Heart right ventricle (tissue), 16 donors: ENCODE data around the gene AGAP1. TPM values are rescaled to one million over a fixed set of nuclear protein-coding genes. Genes with fewer than 3 reads are reported as not detected.

Experiments
- ATAC-seq, 8 donors: fragments of 200-7000 bp; cut with Tn5 transposase; one replicate each; pipeline ENCODE4 v1.9.1; 2020; ENCODE audit warnings: mild to moderate bottlenecking in 8 of 8, moderate library complexity in 8 of 8, moderate number of reproducible peaks in 1 of 8
- DNase-seq, 2 donors: peaks; one replicate each; pipeline ENCODE4 v3.0.0-alpha.2; 2020
- H3K27ac ChIP-seq, 10 donors: fragments of 200-600 bp; sonication (generic) in 2 of 10; one replicate each; pipeline versions ENCODE4 v1.5.0 to v1.8.0; 2020 to 2022; ENCODE audit warnings: mild to moderate bottlenecking in 3 of 10
- H3K27me3 ChIP-seq, 7 donors: fragments of 200-600 bp; one replicate each; pipeline ENCODE4 v1.8.0; 2021 to 2022; ENCODE audit warnings: mild to moderate bottlenecking in 2 of 7
- H3K36me3 ChIP-seq, 9 donors: fragments of 200-600 bp; sonication (generic) in 1 of 9; one replicate each; pipeline versions ENCODE4 v1.5.0 to v1.8.0; 2020 to 2022; ENCODE audit warnings: mild to moderate bottlenecking in 2 of 9
- H3K4me1 ChIP-seq, 9 donors: fragments of 200-600 bp; sonication (generic) in 1 of 9; one replicate each; pipeline versions ENCODE4 v1.5.0 to v1.8.0; 2020 to 2022; ENCODE audit warnings: mild to moderate bottlenecking in 4 of 9
- H3K4me3 ChIP-seq, 10 donors: fragments of 200-600 bp; sonication (generic) in 2 of 10; one replicate each; pipeline versions ENCODE4 v1.5.0 to v1.8.0; 2020 to 2022; ENCODE audit warnings: mild to moderate bottlenecking in 7 of 10, moderate library complexity in 2 of 10
- H3K9me3 ChIP-seq, 11 donors: fragments of 200-600 bp in 10 of 11; sonication (generic) in 2 of 11; one replicate each; pipeline versions ENCODE4 v1.5.0 to v1.8.0; 2013 to 2022; ENCODE audit warnings: mild to moderate bottlenecking in 2 of 11, control low read depth in 1 of 11, moderate library complexity in 1 of 11
- WGBS, 2 donors: extraction: QIAGEN DNeasy Blood & Tissue Kit; methylation state at CpG; one replicate each; pipeline ENCODE4 v1.1.7; 2013; ENCODE audit warnings: inconsistent platforms in 1 of 2; 5-methylcytosine and 5-hydroxymethylcytosine counted together
- intact Hi-C, 10 donors: fragments of 100-400 bp; cut with DNase I; formaldehyde crosslinking; loops; one replicate each; pipeline versions ENCODE4 v1.11.1 to v1.14.2; 2022
- polyA plus RNA-seq, 2 donors: library from polyadenylated mRNA; stranded (reverse); fragments of 200-250 nt; gene quantifications; one replicate each; pipeline ENCODE4 v1.2.3, GENCODE V29; 2013
- total RNA-seq, 10 donors: library from RNA; stranded (reverse); fragmentation: NEBNext Ultra II Directional in 3 of 10; extraction: Animal tissue kit (Norgen Biotek cat#: 25700) in 3 of 10; gene quantifications; one replicate each; pipeline versions ENCODE4 v1.2.1 to v1.2.4, GENCODE V29; 2021 to 2023
- TF ChIP-seq, protein P1 (sequence below), 9 donors: fragments of 200-600 bp; sonication (generic) in 2 of 9; IDR thresholded peaks; one replicate each; pipeline versions ENCODE4 v1.5.0 to v1.8.0; 2021 to 2022; ENCODE audit warnings: antibody characterized with exemption in 9 of 9, mild to moderate bottlenecking in 5 of 9, moderate library complexity in 1 of 9
- donor health status: Arrhythmogenic right ventricular cardiomyopathy.
- donor health status: ischemic (EF 13 %, LVEDD 7.1; RV severe dilation, severe dysfunction).
- donor health status: healthy with polysubstance abuse.
- donor health status: DM: no; HTN: yes; CAD: no.
- donor health status: DM: no; HTN: no; CAD: no.
- donor health status: ischemic (EF 25% LVEDD 6.9; RV normal size, moderate dysfunction).
- donor health status: ischemic (EF 25% LVEDD 5.7; RV mildly dilated, moderate dysfunction).
- donor health status: healthy.
- donor health status: DM: yes; HTN: yes; CAD: no.
- donor health status: Ischemic cardiomyopathy.
- donor health status: ischemic (EF 35%, LVEDD 5.7; RV mildly dilated, moderate dysfunction).
- donor health status: nonischemic (EF 11% LVEDD 7.7; RV severe dilation, severe dysfunction).
- donor health status: DM: yes; HTN: yes; CAD: no.
- donor health status: PGD.
- donor health status: ischemic (EF 29% LVEDD 5.4; RV normal size, mild dysfunction).
- donor health status: nonischemic (EF 23%, LVEDD 6.1; RV moderate dilation, normal function).

The AGAP1 gene
- total and polyA plus RNA-seq, 12 donors: 3.5 to 29.2 (median 19.4) TPM

DNA sequence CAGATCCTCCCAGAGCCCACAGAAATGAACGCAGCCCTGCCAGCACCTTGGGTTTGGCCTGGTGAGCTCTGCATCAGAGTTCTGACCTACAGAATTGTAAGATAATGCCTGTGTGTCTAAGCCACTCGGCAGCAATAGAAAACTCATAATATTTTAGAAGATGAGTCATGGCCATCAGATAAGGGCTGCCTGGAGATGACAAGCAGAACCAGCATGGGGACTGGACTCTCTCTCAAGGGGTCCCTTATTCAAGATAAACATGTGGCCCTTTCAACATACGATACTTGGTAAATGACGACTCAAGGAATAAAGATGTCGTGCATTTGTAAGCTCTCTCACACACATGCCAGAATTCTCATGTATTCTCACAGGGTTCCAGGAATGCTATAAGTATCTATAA, 8.5 kb upstream of the AGAP1 start:
- peaks cover 0 to 13% (median 0%) of the 10 kb centered on the region in 11 donors for H3K9me3 ChIP-seq
- no peaks in the 10 kb centered on the region for H3K4me1 ChIP-seq
- DNase-seq (no peak), ATAC-seq (no peak)
- intact Hi-C loops: no loop called here
- no peaks in the 10 kb centered on the region for H3K36me3 ChIP-seq
- no peaks in the 10 kb centered on the region for H3K27me3 ChIP-seq
- H3K27ac ChIP-seq: no peak overlapping the region
- TF ChIP-seq, protein P1, sequence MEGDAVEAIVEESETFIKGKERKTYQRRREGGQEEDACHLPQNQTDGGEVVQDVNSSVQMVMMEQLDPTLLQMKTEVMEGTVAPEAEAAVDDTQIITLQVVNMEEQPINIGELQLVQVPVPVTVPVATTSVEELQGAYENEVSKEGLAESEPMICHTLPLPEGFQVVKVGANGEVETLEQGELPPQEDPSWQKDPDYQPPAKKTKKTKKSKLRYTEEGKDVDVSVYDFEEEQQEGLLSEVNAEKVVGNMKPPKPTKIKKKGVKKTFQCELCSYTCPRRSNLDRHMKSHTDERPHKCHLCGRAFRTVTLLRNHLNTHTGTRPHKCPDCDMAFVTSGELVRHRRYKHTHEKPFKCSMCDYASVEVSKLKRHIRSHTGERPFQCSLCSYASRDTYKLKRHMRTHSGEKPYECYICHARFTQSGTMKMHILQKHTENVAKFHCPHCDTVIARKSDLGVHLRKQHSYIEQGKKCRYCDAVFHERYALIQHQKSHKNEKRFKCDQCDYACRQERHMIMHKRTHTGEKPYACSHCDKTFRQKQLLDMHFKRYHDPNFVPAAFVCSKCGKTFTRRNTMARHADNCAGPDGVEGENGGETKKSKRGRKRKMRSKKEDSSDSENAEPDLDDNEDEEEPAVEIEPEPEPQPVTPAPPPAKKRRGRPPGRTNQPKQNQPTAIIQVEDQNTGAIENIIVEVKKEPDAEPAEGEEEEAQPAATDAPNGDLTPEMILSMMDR (IDR thresholded peaks at IDR 0.05): no peak
- no peak overlapping the region for H3K4me3 ChIP-seq
- WGBS, 2 donors: 78 to 80% methylated on average over 5 of the region's 5 CpGs

DNA sequence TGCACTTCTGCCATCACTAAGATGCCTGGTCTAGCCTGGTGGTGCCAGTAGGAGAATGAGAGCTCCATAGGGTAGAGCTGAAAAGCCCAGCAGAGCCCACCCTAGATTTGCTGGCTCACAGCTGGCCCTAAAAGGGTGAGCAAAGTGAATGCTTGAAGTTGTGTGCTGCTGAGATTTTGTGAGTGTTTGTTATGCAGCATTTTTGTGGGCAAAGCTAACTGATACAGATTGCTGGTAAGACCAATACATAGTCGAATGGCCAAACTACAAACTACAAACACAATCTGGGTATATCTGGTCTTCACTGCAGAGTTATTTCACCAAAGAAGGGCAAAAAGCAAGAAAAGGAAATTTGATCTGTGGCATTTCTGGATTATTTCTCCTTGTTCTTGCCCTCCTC, 7.1 kb upstream of the AGAP1 start:
- Histone ChIP-seq H3K36me3 (no peaks in the 10 kb centered on the region), H3K4me3 (no peak overlapping the region), H3K27ac (no peak overlapping the region), H3K9me3 (peaks cover 0 to 26% (median 0%) of the 10 kb centered on the region in 11 donors), H3K4me1 (no peaks in the 10 kb centered on the region), H3K27me3 (no peaks in the 10 kb centered on the region)
- intact Hi-C loops: no loop called here
- ATAC-seq (no peak), DNase-seq (no peak)
- WGBS, 2 donors: 86 to 88% methylated on average over 1 of the region's 1 CpG
- TF ChIP-seq, protein P1 (IDR thresholded peaks at IDR 0.05): no peak

DNA sequence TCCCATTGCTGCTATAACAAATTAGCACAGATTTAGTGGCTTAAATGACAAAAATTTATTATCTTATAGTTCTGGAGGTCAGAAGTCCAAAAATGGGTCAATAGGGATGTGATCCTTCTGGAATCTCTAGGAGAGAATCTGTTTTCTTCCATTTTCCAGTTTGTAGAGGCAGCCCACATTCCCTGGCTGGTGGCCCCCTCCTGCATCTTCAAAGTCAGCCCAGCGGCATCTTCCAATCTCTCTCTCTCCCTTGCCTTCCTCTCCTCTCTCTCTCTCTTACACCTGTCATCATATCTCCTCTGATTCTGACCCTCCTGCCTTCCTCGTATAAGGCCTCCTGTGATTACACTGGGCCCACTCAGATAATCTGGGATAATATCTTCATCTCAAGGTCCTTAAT, 3.9 kb upstream of the AGAP1 start:
- intact Hi-C loops: loop anchor here in 3 of 10 donors (5.0 to 10.0 kb wide), 2 partner anchors 102 to 355 kb away; no protein-coding TSS in a partner anchor
- 85 to 87% methylated on average over 2 of the region's 2 CpGs for WGBS, 2 donors
- DNase-seq: no peak
- Histone ChIP-seq H3K9me3 (peaks cover 0 to 32% (median 0%) of the 10 kb centered on the region in 11 donors), H3K4me3 (no peak overlapping the region), H3K27me3 (peaks cover 0 to 19% (median 0%) of the 10 kb centered on the region in 7 donors), H3K36me3 (no peaks in the 10 kb centered on the region), H3K4me1 (peaks cover 0 to 10% (median 7%) of the 10 kb centered on the region in 9 donors), H3K27ac (no peak overlapping the region)
- no peak for ATAC-seq
- TF ChIP-seq, protein P1 (IDR thresholded peaks at IDR 0.05): no peak

DNA sequence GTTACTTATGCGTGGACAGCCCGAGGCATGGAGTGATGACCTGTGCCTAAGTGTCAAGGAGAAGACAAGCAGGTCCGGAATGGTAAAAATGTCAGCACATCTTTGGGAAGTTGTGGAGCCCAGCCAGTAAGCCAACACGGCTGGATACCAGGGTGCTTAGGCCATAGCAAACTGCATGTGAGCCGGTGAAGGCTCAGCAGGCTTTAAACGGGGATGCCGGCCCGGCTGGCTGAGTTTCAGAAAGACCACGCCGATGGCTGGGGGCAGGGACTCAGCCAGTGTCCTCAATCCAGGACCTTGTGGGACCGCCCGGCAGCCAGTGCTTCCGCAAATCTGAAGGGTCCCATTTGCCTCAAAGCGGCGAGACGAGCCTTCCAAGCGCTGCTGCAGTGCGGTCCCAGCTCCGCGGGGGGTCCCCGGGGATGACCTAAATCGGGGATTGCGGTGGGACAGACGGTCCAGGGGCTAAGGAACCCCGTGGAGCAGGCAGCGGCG, 946 bp upstream of the AGAP1 start:
- DNase-seq (peak in 1 of 2 donors; percentile 30), ATAC-seq (peak in 3 of 8 donors; percentile 5 to 12 (median 10))
- Histone ChIP-seq H3K4me3 (peak overlapping the region; percentile 52 to 72 (median 58)), H3K36me3 (no peaks in the 10 kb centered on the region), H3K27ac (peak overlapping the region in 9 of 10 donors; percentile 44 to 87 (median 82)), H3K4me1 (peaks cover 8 to 37% (median 25%) of the 10 kb centered on the region in 9 donors), H3K27me3 (peaks cover 0 to 36% (median 0%) of the 10 kb centered on the region in 7 donors), H3K9me3 (peaks cover 0 to 26% (median 0%) of the 10 kb centered on the region in 11 donors)
- TF ChIP-seq, protein P1 (IDR thresholded peaks at IDR 0.05): no peak
- intact Hi-C loops: loop anchor here in 3 of 10 donors (5.0 to 10.0 kb wide), 2 partner anchors 99 to 358 kb away; no protein-coding TSS in a partner anchor
- 13 to 16% methylated on average over 27 of the region's 27 CpGs for WGBS, 2 donors
